Stimulated activated naive CD4-positive, alpha-beta T cell (primary cell): ENCODE results near the gene CHEK2.
"Not testable (repeated sequence)": the region's sequence is repeated elsewhere in the genome, so short reads cannot be mapped to it uniquely, and the experiment has no call there.

Source experiments
- DNase-seq, 6 experiments: peaks; one replicate each; lab custom pipeline; 2025; lab: John Stamatoyannopoulos, UW

CHEK2 gene

DNA sequence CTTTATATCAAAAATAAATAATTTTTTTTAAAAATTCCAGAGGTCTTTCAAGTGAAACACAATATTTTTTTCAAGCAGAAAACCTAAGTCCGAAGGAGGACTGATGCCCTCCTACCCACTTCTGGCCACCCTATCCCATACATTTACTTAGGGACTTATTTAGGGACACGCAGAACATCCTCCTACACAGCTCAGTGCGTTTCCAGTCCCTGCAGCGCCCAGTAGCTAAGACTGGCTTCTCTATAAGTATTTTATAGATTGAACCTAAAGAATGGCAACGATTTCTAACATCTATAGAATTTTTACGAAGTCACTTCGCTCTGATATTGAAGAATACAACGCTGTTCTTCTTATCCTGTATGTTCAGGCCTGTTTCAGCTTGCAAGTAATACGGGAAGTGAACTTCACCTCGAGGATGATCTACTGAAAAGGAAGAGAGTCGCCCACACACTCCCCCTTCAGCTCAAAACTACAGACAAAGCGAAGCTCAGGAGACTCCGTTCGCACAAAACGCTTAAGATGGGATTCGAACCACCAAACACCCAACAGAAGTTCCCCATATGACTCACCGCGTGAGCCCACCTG lies 328 bp downstream of the CHEK2 start:
- no peak for DNase-seq

DNA sequence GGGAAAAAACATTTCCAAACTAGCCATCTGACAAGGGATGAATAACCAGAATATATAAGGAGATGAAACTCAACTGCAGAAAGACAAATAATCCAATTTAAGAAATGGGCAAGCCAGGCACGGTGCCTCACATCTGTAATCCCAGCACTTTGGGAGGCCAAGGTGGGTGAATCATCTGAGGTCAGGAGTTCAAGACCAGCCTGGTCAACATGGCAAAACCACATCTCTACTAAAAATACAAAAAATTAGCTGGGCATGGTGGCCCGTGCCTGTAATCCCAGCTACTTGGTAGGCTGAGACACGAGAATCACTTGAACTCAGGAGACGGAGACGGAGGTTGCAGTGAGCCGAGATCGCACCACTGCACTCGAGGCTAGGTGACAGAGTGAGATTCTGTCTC lies 2.7 kb downstream of the CHEK2 start:
- DNase-seq: not testable (repeated sequence)

DNA sequence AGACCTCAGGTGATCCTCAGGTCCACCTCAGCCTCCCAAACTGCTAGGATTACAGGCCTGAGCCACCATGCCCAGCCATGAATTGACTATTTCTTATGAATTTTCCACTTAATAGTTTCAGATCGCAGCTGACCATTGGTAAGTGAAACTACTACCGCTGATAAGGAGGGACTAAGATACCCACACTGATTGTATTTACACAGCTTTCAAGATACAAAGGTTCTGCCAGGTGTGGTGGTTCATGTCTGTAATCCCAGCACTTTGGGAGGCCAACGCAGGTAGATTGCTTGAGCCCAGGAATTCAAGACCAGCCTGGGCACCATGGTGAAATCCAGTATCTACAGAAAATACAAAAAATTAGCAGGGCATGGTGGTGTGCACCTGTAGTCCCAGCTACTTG lies 3.9 kb downstream of the CHEK2 start:
- no peak for DNase-seq

DNA sequence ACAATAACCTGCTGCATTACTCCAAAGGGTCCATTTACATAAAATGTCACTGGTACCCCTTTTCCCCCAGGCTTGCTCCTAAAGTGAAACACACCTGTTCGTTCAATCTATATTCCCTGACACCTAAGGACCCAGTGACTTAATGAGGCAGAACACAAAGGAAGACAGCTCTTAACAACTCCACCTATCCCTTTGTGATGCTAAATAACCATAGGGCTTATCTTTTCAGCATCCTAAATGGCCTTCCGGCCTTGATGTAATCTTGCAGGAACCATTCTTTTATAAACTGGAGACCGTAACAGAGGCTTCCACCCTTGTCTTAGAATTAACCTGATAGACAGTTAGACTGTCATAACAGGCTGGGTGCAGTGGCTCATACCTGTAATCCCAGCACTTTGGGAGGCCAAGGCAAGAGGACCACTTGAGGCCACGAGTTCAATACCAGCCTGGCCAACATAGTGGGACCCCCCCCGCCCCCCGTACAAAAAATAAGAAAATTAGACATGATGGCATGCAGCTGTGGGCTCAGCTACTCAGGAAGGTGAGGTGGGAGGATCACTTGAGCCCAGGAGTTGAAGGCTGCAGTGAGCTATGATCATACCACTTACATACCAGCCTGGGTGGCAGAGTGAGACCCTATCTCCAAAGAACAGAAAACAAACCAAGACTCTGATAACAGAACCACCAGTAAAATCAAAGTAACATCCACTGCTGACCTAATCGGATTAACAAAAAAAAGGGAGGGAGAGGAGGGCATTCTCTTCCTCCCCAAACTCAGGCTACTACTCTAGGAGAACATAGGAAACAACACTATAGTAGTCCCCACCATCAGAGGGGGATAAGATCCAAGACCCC lies 5.1 kb downstream of the CHEK2 start:
- DNase-seq: no peak

DNA sequence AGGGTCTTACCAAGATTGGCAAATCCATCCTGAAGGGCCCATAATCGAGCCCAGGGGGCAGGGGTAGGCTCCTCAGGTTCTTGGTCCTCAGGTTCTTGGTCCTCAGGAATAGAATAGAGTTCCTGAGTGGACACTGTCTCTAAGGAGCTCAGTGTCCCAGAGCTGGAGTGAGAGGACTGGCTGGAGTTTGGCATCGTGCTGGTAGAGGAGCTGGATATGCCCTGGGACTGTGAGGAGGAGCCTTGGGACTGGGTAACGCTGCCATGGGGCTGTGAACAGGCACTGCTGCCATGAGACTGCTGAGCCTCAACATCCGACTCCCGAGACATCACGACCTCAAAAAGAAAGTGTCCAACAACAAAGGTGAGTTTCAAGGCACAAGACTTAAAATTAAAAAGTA lies 7.2 kb downstream of the CHEK2 start:
- DNase-seq: no peak

DNA sequence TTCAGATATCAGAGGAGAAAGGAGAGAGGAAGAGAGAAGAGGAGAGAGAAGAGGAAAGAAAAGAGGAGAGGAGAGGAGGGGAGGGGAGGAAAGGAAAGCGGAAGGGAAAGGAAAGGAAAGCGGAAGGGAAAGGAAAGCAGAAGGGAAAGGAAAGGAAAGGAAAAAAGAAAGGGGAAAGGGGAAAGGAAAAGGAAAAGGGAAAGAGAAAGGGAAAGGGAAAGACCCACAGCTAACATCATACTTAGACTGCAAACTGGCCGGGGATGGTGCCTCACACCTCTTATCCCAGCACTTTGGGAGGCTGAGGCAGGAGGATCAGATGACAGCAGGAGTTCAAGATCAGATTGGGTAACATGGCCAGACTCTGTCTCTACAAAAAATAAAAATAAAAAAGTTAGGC lies 11.4 kb downstream of the CHEK2 start:
- DNase-seq: no peak

DNA sequence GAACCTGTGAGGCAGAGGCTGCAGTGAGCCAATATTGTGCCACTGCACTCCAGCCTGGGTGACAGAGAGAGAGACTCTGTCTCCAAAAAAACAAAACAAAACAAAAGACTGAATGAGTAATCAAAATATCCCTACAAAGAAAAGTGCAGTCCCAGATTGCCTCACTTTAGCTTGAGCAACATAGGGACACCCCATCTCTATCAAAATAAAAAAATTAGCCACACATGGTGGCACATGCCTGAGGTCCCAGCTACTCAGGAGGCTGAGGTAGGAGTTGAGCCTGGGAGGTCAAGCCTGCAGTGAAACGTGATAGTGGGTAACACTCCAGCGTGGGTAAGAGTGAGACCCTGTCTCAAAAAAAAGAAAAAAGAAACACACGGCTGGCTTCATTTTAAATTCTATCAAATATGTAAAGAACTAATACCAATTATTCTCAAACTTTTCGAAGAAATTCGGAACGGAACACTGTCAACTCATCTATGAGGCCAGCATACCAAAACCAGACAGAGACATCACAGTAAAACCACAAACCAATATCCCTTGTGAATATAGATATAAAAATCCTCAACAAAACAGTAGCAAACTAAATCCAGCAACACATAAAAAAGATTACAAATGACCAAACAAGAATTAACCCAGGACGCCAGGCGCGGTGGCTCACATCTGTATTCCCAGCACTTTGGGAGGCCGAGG lies 12.9 kb downstream of the CHEK2 start:
- DNase-seq: no peak

DNA sequence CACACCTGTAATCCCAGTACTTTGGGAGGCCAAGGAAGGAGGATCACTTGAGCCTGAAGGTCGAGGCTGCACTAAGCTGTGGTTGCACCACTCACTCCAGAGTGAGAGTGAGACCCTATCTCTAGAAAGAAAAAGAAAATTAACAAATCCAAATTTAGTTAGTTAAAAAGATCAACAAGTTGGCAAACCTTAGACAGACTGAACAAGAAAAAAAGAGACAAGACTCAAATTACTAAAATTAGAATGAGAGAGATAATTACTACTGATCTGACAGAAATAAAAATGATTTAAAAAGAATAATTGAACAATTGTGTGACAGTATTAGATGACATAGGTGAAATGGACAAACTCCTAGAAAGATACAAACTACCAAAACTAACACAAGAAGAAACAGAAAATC lies 13.6 kb downstream of the CHEK2 start:
- DNase-seq: no peak

DNA sequence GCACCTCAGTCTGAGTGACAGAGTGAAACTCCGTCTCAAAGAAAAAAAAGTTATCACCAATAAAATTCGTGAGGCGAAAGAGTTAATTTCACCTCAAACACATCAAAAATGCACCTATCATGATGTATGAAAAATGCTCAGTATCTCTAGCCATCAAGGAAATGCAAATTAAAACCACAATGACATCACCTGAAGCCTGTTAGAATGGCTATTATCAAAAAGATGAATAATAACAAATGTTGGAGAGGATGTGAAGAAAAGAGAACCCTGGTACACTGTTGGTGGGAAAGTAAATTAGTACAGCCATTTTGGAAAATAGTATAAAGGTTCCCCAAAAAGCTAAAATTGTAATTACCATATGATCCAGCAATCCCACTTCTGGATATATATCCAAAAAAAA lies 23.6 kb downstream of the CHEK2 start:
- no peak for DNase-seq

DNA sequence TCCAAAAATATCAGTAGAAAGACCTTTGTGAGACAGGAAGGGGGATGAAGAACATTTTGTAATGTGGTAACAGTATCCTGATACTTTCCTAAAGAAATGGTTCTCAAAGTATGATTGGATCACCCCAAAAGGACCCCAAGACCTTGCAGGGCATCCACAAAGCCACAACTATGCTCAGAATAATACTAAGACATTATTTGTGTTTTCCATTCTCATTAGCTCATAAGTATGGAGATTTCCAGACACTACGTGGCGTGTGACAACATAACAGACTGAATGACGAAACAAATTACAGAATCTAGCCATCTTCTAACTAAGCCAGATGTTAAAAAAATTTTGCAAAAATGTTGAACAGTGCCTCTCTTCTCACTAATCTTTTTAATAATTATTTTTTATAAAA lies 24.9 kb downstream of the CHEK2 start:
- no peak for DNase-seq

DNA sequence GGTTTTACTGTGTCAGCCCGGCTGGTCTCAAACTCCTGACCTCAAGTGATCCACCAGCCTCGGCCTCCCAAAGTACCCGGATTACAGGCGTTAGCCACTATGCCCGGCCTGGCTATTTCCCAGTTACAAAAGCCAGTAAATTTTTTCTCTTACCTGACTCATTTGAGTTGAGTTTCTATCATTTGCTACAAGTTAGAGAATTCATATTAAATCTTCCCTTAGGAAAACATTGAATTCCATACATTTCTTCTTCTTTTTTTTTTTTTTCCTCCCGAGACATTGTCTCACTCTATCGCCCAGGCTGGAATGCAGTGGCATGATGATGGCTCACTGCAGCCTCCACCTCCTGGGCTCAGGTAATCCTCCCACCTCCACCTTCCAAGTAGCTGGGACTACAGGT lies 26.0 kb downstream of the CHEK2 start:
- DNase-seq: no peak

DNA sequence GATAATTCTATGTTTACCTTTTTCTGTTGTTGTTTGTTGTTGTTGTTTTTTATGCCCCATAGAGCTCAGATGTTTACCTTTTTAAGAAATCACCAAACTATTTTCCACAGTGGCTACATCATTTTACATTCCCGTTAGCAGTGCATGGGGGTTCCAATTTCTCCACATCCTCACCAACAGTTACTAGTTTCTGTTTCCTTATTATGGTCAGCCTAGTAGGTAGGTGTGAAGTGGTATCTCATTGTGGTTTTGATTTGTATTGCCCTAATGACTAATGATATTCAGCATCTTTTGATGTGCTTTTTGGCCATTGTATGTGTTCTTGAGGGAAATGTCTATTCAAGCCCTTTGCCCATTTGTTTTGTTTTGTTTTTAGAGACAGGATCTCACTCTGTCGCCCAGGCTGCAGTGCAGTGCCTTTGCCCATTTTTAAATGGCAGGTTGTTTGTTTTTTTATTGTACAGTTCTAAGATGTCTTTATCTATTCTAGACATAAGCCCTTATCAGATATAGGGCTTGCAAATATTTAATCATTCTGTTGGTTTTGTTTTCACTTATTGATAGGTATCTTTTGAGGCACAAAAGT lies 27.5 kb downstream of the CHEK2 start:
- no peak for DNase-seq

DNA sequence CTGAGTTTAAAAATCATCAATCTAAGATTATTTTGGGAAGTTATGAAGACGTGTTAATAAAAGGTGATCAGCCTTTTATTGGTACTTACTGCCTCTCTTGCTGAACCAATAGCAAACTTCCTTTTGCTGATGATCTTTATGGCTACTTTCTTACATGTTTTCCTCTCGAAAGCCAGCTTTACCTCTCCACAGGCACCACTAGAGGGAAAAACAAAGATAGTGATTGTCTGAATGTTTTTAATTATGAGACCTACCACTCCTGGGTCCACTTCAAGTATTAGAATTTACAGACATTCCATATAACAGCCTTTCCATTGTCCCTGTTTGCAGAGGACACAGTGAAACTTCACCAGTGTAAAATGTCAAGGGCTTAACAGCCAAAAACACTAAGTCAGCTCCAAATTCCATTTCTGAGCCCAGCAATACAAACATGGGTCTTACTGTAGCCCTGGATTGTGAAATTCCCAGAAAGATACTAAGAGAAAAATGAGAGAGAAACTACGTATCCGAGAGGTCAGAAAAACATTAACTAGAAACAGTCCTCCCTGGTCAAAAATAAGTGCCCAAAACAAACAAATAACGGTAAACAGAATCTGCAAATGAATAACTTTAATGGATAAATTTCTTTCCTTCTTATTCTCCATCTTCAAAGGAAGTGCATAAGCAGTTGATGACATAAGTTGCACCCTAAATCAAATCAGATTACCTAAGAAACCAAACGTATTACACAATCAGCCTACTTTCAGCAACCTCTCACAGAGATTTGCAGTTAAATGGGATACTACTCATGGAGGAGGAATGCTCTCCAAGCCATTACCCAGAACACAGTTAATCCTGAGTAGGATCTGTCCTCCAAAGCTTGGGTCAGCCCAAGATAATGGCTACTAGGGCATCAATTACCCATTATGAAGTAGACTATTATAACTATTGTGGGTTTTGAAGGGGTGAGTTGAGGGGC lies 29.5 kb downstream of the CHEK2 start:
- no peak for DNase-seq

DNA sequence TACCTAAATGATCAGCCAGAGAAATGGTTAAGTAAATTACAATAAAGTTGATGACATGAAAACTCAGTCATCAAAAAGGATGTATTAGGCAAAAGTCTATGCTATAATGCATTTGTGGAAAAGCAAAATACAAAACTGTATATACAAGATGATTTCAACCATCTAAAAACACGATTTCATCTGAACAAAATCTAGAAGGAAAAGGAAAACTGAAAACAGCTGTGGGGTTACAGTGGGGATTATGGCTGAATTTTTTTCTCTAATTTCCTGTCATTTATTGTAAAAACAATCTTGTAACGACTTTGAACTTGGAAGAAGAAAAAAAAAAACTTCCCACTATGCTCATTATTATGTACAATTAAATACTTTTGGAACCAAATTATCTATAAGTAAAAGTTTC lies 30.3 kb downstream of the CHEK2 start:
- no peak for DNase-seq

DNA sequence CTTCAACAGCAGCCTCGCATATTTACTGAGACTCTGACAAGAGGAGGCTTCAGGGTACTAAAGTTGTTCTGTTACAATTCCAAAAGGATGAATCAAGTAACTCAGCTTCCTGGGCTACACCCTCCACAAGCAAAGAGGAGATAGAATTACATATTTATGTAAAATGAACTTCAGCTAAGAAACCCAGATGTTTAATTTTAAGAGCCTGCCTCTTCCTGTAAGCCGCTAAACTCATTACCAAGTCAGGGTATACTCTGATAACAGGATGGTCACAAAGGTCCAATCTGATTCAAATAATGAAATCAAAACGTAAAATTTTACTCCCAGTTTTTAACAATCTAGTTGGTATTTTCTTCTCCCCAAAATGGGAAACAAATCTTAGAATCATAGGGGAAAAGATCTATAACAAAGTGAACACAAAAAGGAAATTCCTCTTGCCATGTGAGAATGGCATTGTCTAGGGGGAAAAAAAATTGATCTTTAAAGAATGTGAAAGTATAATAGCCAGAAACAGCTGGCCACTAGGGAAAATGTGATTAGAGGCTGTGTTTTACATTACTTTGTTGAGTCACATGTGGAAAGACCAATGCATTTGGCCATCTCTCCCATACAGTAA lies 30.9 kb downstream of the CHEK2 start:
- DNase-seq: no peak

DNA sequence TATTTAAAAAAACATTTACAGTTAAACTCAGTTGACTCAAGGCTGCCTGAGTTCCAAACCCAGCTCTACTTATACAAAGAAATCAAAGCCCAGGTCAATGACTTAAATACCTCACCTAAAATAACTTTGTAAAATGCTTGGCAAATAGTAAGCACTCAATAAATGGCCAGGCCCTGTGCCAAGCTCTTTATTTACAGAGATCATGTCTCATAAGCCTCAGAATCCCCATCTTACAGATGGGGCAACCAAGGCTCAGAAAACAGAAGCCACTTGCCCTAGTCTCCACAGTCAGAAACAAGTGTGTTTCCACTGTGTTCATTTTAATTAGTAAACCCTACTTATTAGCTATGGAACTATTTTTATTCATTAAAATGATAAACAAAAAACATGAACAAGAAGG lies 31.5 kb downstream of the CHEK2 start:
- DNase-seq: no peak

DNA sequence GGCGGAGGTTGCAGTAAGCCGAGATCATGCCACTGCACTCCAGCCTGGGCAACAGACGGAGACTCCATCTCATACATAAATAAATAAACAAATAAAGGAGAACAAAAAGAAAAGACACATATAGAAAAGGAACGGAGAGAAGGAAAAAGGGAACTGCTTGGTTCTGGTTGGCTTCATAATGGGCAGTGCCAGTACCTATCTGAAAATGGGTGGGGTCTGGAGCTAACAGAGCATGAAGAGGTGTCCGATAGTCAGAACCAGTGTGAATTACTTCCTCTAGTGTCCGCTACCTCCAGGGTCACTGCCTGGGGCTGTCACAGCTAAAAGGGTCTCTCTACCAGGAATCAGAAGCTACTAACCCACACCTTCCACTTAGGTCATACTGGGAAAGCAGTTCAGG lies 34.8 kb downstream of the CHEK2 start:
- no peak for DNase-seq

DNA sequence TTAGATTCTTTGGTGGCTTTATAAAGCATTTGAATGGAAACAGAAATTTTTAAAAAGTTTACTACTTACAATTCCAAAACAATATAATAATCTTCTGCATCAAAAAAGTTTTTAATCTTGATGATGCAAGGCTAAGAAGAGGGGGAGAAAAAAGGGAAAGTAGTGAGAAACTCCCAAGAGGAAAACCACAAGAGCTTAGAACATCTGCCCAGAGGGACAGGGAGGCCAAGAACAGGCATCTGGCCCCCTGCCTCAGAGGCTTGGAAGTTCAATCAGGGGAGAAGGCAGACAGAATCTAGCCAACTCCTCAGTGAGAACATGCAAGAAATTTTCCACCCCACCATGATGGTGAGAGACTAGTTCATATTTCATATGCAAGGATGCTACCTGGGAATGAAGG lies 38.2 kb downstream of the CHEK2 start:
- DNase-seq: no peak

DNA sequence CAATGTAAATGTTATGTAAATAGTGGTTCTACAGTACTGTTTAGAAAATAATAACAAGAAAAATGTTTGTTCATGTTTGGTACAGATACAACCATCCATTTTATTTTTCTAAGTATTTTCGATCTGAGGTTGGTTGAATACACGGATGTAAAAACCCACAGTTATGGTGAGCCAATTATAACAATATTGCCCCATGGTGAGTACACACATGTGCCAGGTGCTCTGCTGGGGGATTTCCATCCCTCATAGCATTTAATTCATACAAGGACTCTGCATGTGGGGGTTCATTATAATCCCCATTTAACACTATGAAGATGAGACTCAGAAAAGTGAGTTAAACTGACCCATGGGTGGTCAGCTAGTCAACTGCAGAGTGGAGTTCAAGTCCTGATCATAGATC lies 38.7 kb downstream of the CHEK2 start:
- no peak for DNase-seq

DNA sequence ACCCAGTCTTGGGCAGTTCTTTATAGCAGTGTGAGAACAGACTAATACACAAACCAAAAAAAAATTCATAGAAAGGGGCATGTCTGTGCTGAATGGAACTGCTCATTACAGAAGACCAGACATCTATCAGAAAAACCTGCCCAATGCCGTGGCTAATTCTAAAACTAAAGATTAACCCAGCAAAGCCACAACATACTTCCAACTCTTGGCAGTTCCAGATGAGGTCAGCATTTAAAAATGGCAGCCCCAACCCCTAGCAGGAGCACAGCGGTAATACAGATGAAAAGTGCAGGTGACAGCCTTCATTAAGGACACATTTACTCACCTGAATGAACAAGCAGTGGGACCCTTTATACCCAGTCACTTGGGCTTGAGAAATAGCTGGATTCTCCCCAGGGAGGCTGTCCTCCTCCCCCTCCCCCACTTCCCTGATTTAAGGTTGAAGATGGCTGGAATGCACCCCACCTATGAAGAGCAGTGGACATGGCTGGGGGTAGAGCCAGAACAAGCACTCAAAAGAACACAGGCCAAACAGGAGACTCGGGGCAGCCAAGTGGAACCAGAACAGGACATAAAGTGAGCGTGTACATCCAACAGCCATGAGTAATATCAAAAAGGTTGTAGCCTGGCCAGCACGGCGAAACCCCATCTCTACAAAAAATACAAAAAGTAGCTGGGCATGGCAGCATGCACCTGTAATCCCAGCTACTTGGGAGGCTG lies 48.4 kb downstream of the CHEK2 start:
- not testable (repeated sequence) for DNase-seq

DNA sequence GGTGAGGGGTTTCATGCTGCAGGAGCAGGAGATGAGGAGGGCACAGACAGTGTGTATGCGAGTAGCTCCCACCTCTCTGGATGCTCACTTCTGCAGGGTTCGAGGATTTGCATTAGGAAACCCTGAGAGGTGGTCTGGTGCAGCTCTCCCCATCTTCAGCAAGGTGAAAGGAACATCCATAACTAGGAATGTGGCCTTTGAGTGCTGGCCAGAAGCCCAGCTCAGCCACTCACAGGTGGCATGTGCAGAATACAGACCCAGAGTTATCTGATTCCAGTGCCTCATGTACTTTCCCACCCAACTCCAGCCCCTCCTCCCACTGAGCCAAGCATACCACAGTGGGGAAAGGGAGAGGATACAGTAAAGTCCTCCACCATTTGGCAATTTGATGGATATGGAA lies 51.8 kb downstream of the CHEK2 start:
- DNase-seq: not testable (repeated sequence)
